ENCODE measurements around the gene DMC1. TPM values are rescaled to one million over a fixed set of nuclear protein-coding genes. Genes with fewer than 3 reads are reported as not detected.

DMC1 gene
- total and polyA plus RNA-seq, 5 donors from 2014 or later = 0.34 to 0.83 (median 0.47) TPM; not detected in 2

DNA sequence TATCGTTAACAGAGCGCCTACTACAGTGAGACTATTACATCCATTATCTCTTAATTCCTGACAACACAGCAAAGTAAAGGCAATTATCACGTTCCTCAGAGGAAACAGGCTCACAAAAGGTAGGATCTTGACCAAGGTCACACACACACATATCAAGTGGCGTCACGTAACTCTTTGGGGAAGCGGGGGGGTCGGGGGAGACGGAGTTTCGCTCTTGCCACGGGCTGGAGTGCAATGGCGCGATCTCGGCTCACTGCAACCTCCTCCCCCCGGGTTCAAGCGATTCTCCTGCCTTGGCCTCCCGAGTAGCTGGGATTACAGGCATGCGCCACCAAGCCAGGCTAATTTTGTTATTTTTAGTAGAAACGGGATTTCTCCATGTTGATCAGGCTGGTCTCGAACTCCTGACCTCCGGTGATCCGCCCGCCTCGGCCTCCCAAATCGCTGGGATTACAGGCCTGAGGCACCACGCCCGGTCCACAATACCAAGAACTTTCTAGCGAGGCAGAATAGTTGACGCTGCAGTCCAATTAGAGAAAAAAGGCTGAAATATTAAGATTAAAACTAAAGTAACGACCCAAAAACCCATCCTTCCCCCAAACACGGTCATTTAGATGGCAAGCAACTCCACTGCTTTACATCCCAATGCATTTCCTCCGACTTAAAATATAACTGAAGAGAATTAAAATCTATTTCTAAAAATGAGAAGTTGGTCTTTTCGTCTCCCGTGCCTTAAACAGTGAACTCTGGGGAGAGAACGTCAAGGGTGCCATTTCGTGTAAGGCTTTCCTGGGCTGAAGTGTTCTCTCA is 65.0 kb downstream of the DMC1 start:
- Histone ChIP-seq H3K4me1 (ENCODE audit: control insufficient read depth, insufficient read depth, low read length, poor library complexity, severe bottlenecking) (peaks cover 41% of the 10 kb centered on the region), H3K36me3 (ENCODE audit: control insufficient read depth, insufficient read depth, low read length) (peaks cover 20% of the 10 kb centered on the region), H3K9me3 (ENCODE audit: control insufficient read depth in 2 of 2, low read length in 2 of 2) (no peaks in the 10 kb centered on the region), H3K27ac (ENCODE audit: insufficient read depth, low read length, poor library complexity, severe bottlenecking) (peak overlapping the region; percentile 100), H3K27me3 (ENCODE audit: control insufficient read depth, insufficient read depth, low read length) (no peaks in the 10 kb centered on the region), H3K4me3 (ENCODE audit: low read depth, low read length) (peak overlapping the region; percentile 99)
- no peak for ATAC-seq (ENCODE audit: low read depth in 2 of 2)
- peaks cover 42% of the 10 kb centered on the region for H3K36me3 Mint-ChIP-seq
- H3K4me3 Mint-ChIP-seq = peak overlapping the region; percentile 95 to 99 (median 96)
- peaks cover 28 to 58% (median 38%) of the 10 kb centered on the region in 4 donors for H3K4me1 Mint-ChIP-seq
- H3K9me3 Mint-ChIP-seq = peaks cover 0 to 2% (median 0%) of the 10 kb centered on the region in 7 donors
- DNase-seq = peak; percentile 43 to 73 (median 49)
- peaks cover 5% of the 10 kb centered on the region for H3K27me3 Mint-ChIP-seq
- H3K27ac Mint-ChIP-seq = peak overlapping the region; percentile 83 to 98 (median 97)

DNA sequence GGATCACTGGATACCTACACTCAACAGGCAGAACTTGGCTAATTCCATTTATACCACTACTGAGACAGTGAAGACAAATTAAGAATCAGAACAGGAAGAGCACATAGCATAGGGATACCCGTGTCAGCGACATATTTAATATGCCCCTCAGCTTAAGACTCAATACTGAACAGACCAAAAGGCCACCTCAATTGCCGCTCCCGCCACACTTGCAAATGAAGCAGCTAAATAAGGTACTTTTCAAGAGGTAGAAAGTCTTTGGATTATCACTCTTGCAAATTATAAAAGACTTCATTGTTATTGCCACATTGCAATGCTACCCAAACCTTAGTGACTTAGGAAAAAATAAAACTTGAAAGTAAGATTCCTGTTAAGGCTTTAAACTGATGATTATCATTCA is 67.0 kb downstream of the DMC1 start:
- H3K4me3 Mint-ChIP-seq = peak overlapping the region; percentile 95 to 99 (median 96)
- H3K9me3 Mint-ChIP-seq = peaks cover 0 to 2% (median 0%) of the 10 kb centered on the region in 7 donors
- Histone ChIP-seq H3K9me3 (ENCODE audit: control insufficient read depth in 2 of 2, low read length in 2 of 2) (no peaks in the 10 kb centered on the region), H3K27ac (ENCODE audit: insufficient read depth, low read length, poor library complexity, severe bottlenecking) (peak overlapping the region; percentile 100), H3K36me3 (ENCODE audit: control insufficient read depth, insufficient read depth, low read length) (peaks cover 39% of the 10 kb centered on the region), H3K4me3 (ENCODE audit: low read depth, low read length) (peak overlapping the region; percentile 99), H3K4me1 (ENCODE audit: control insufficient read depth, insufficient read depth, low read length, poor library complexity, severe bottlenecking) (peaks cover 41% of the 10 kb centered on the region), H3K27me3 (ENCODE audit: control insufficient read depth, insufficient read depth, low read length) (no peaks in the 10 kb centered on the region)
- peaks cover 54% of the 10 kb centered on the region for H3K36me3 Mint-ChIP-seq
- ATAC-seq (ENCODE audit: low read depth in 2 of 2) (no peak), DNase-seq (no peak)
- H3K4me1 Mint-ChIP-seq = peaks cover 38 to 65% (median 50%) of the 10 kb centered on the region in 4 donors
- peak overlapping the region; percentile 34 to 88 (median 83) for H3K27ac Mint-ChIP-seq
- peaks cover 5% of the 10 kb centered on the region for H3K27me3 Mint-ChIP-seq

- Mint-ChIP-seq H3K4me1 (peaks cover 38 to 69% (median 55%) of the 10 kb centered on the region in 4 donors), H3K9me3 (peaks cover 0 to 2% (median 0%) of the 10 kb centered on the region in 7 donors), H3K27me3 (peaks cover 5% of the 10 kb centered on the region), H3K36me3 (peaks cover 59% of the 10 kb centered on the region), H3K27ac (peak overlapping the region; percentile 38 to 83 (median 67)), H3K4me3 (peak overlapping the region; percentile 95 to 99 (median 96))
- Histone ChIP-seq H3K9me3 (ENCODE audit: control insufficient read depth in 2 of 2, low read length in 2 of 2) (no peaks in the 10 kb centered on the region), H3K4me1 (ENCODE audit: control insufficient read depth, insufficient read depth, low read length, poor library complexity, severe bottlenecking) (peaks cover 43% of the 10 kb centered on the region), H3K4me3 (ENCODE audit: low read depth, low read length) (peak overlapping the region; percentile 99), H3K27ac (ENCODE audit: insufficient read depth, low read length, poor library complexity, severe bottlenecking) (peak overlapping the region; percentile 58), H3K27me3 (ENCODE audit: control insufficient read depth, insufficient read depth, low read length) (no peaks in the 10 kb centered on the region), H3K36me3 (ENCODE audit: control insufficient read depth, insufficient read depth, low read length) (peaks cover 48% of the 10 kb centered on the region)
- ATAC-seq (ENCODE audit: low read depth in 2 of 2) (no peak), DNase-seq (no peak)
These were observed 67.9 kb downstream of the DMC1 start for GRCh38 chr22:38501797-38502672.

- Mint-ChIP-seq H3K4me1 (peaks cover 27 to 67% (median 56%) of the 10 kb centered on the region in 4 donors), H3K4me3 (peak overlapping the region in 1 of 4 donors; percentile 71), H3K36me3 (peaks cover 54% of the 10 kb centered on the region), H3K27me3 (no peaks in the 10 kb centered on the region), H3K9me3 (no peaks in the 10 kb centered on the region), H3K27ac (peak overlapping the region in 1 of 3 donors; percentile 44)
- Histone ChIP-seq H3K27me3 (ENCODE audit: control insufficient read depth, insufficient read depth, low read length) (no peaks in the 10 kb centered on the region), H3K9me3 (ENCODE audit: control insufficient read depth in 2 of 2, low read length in 2 of 2) (no peaks in the 10 kb centered on the region), H3K4me3 (ENCODE audit: low read depth, low read length) (peak overlapping the region; percentile 23), H3K36me3 (ENCODE audit: control insufficient read depth, insufficient read depth, low read length) (peaks cover 89% of the 10 kb centered on the region), H3K4me1 (ENCODE audit: control insufficient read depth, insufficient read depth, low read length, poor library complexity, severe bottlenecking) (peaks cover 29% of the 10 kb centered on the region), H3K27ac (ENCODE audit: insufficient read depth, low read length, poor library complexity, severe bottlenecking) (no peak overlapping the region)
- DNase-seq (peak in 1 of 3 donors; percentile 81), ATAC-seq (ENCODE audit: low read depth in 2 of 2) (peak in 1 of 2 donors; percentile 22)
These were observed 72.1 kb downstream of the DMC1 start for GRCh38 chr22:38497869-38498268.

- Histone ChIP-seq H3K4me3 (ENCODE audit: low read depth, low read length) (no peak overlapping the region), H3K27ac (ENCODE audit: insufficient read depth, low read length, poor library complexity, severe bottlenecking) (no peak overlapping the region), H3K36me3 (ENCODE audit: control insufficient read depth, insufficient read depth, low read length) (peaks cover 97% of the 10 kb centered on the region), H3K9me3 (ENCODE audit: control insufficient read depth in 2 of 2, low read length in 2 of 2) (no peaks in the 10 kb centered on the region), H3K27me3 (ENCODE audit: control insufficient read depth, insufficient read depth, low read length) (no peaks in the 10 kb centered on the region), H3K4me1 (ENCODE audit: control insufficient read depth, insufficient read depth, low read length, poor library complexity, severe bottlenecking) (peaks cover 9% of the 10 kb centered on the region)
- Mint-ChIP-seq H3K27me3 (no peaks in the 10 kb centered on the region), H3K4me3 (no peak overlapping the region), H3K27ac (no peak overlapping the region), H3K4me1 (peaks cover 14 to 61% (median 51%) of the 10 kb centered on the region in 4 donors), H3K9me3 (no peaks in the 10 kb centered on the region), H3K36me3 (peaks cover 54% of the 10 kb centered on the region)
- ATAC-seq (ENCODE audit: low read depth in 2 of 2) (no peak), DNase-seq (no peak)
These were observed 75.0 kb downstream of the DMC1 start for GRCh38 chr22:38494939-38495338.

DNA sequence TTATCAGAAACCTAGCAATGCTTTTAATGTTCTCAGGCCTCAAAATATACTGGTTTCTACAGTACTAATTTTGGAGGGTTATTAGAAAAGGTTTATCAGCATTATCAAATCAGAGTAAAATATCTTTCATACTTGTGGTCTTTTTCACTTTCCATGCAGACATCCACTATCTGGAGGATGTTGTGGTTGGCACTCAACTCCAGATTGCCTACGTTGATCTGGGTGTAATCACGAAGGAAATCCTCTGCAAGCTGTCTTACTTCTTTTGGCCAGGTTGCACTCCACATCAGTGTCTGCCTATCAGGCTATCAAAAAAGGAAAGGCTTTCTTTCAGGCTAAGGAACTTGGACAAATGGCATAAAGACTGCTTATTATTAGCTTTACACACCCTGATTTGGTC is 75.5 kb downstream of the DMC1 start:
- H3K27ac ChIP-seq (ENCODE audit: insufficient read depth, low read length, poor library complexity, severe bottlenecking) = no peak overlapping the region
- peak in 1 of 3 donors; percentile 45 for DNase-seq
- peaks cover 97% of the 10 kb centered on the region for H3K36me3 ChIP-seq (ENCODE audit: control insufficient read depth, insufficient read depth, low read length)
- no peak overlapping the region for H3K4me3 Mint-ChIP-seq
- H3K9me3 Mint-ChIP-seq = no peaks in the 10 kb centered on the region
- H3K9me3 ChIP-seq (ENCODE audit: control insufficient read depth in 2 of 2, low read length in 2 of 2) = no peaks in the 10 kb centered on the region
- peak overlapping the region; percentile 28 for H3K4me3 ChIP-seq (ENCODE audit: low read depth, low read length)
- H3K27me3 ChIP-seq (ENCODE audit: control insufficient read depth, insufficient read depth, low read length) = no peaks in the 10 kb centered on the region
- peaks cover 9% of the 10 kb centered on the region for H3K4me1 ChIP-seq (ENCODE audit: control insufficient read depth, insufficient read depth, low read length, poor library complexity, severe bottlenecking)
- H3K27me3 Mint-ChIP-seq = no peaks in the 10 kb centered on the region
- H3K27ac Mint-ChIP-seq = no peak overlapping the region
- ATAC-seq (ENCODE audit: low read depth in 2 of 2) = no peak
- peaks cover 17 to 62% (median 53%) of the 10 kb centered on the region in 4 donors for H3K4me1 Mint-ChIP-seq
- H3K36me3 Mint-ChIP-seq = peaks cover 56% of the 10 kb centered on the region

DNA sequence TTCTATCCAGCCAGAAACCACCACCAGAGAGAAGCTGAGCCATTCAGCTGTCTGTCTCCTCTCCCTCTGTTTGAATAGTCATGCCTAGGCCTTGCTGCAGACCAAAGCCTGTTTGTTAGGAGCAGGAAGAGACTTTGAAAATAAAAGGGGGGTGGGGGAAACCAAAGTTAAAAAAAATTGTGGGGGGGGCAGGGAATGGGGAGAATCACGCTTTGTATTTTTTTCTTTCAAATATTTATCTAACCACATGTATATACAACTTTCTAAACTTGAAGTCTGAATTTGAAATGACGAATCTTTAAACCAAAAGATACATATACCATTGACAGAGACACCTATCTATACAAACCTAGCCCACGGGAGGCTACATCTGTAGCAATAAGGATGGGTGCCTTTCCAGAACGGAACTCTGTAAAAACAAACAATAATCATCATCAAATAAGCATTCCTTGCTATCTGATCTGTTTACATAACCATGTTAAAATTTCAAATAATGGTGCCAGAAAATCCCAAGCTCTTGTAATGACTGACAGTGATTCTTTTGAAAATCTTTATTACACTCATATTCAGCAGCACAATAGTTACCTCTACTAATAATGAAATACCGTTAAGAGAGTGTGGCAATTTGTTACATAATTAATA is 78.2 kb downstream of the DMC1 start:
- Mint-ChIP-seq H3K9me3 (no peaks in the 10 kb centered on the region), H3K27ac (peak overlapping the region; percentile 20 to 48 (median 25)), H3K4me3 (no peak overlapping the region), H3K4me1 (peaks cover 14 to 57% (median 47%) of the 10 kb centered on the region in 4 donors), H3K27me3 (no peaks in the 10 kb centered on the region), H3K36me3 (peaks cover 49% of the 10 kb centered on the region)
- Histone ChIP-seq H3K36me3 (ENCODE audit: control insufficient read depth, insufficient read depth, low read length) (peaks cover 96% of the 10 kb centered on the region), H3K27me3 (ENCODE audit: control insufficient read depth, insufficient read depth, low read length) (no peaks in the 10 kb centered on the region), H3K4me1 (ENCODE audit: control insufficient read depth, insufficient read depth, low read length, poor library complexity, severe bottlenecking) (peaks cover 5% of the 10 kb centered on the region), H3K27ac (ENCODE audit: insufficient read depth, low read length, poor library complexity, severe bottlenecking) (no peak overlapping the region), H3K9me3 (ENCODE audit: control insufficient read depth in 2 of 2, low read length in 2 of 2) (no peaks in the 10 kb centered on the region), H3K4me3 (ENCODE audit: low read depth, low read length) (no peak overlapping the region)
- DNase-seq (no peak), ATAC-seq (ENCODE audit: low read depth in 2 of 2) (no peak)

Measured in CD4-positive, CD25-positive, alpha-beta regulatory T cell (primary cell).